Adipocyte (in vitro differentiated cells): ENCODE data around the gene TSHZ3.

ENCODE experiments used
- DNase-seq: peaks from one replicate; pipeline ENCODE4 v3.0.0-alpha.2; 2015; ENCODE audit warnings: low read depth
- H3K27me3 ChIP-seq: replicated peaks from 2 replicates; pipeline ENCODE4 v1.7.0; 2013; ENCODE audit warnings: mild to moderate bottlenecking, low read length, moderate library complexity; ENCODE audit not compliant: control insufficient read depth, insufficient read depth
- H3K36me3 ChIP-seq: 2 replicates; pipeline ENCODE4 v1.7.0; 2013; ENCODE audit warnings: low read length, mild to moderate bottlenecking, moderate library complexity; ENCODE audit not compliant: control insufficient read depth, insufficient read depth, severe bottlenecking
- H3K4me1 ChIP-seq: 2 replicates; pipeline ENCODE4 v1.7.0; 2013; ENCODE audit warnings: mild to moderate bottlenecking, low read length, moderate library complexity; ENCODE audit not compliant: control insufficient read depth, insufficient read depth
- H3K4me3 ChIP-seq: 2 replicates; pipeline ENCODE4 v1.7.0; 2013; ENCODE audit warnings: mild to moderate bottlenecking, low read length, moderate library complexity
- H3K9ac ChIP-seq: 2 replicates; pipeline ENCODE4 v1.7.0; 2013; ENCODE audit warnings: mild to moderate bottlenecking, low read length, moderate library complexity
- H3K9me3 ChIP-seq: 2 replicates; pipeline ENCODE4 v1.7.0; 2013; ENCODE audit warnings: mild to moderate bottlenecking, low read length, moderate library complexity; ENCODE audit not compliant: control insufficient read depth

TSHZ3 gene

GRCh38 chr19:31266731-31267130, 82.5 kb downstream of the TSHZ3 start:
- H3K36me3 ChIP-seq = no peaks in the 10 kb centered on the region
- H3K9ac ChIP-seq = no peak overlapping the region
- H3K27me3 ChIP-seq = no peaks in the 10 kb centered on the region
- no peak overlapping the region for H3K4me3 ChIP-seq
- no peaks in the 10 kb centered on the region for H3K9me3 ChIP-seq
- no peak for DNase-seq
- peaks cover 37% of the 10 kb centered on the region for H3K4me1 ChIP-seq

GRCh38 chr19:31266196-31266595, 83.0 kb downstream of the TSHZ3 start:
- Histone ChIP-seq H3K9ac (no peak overlapping the region), H3K36me3 (no peaks in the 10 kb centered on the region), H3K4me3 (no peak overlapping the region), H3K4me1 (peaks cover 38% of the 10 kb centered on the region), H3K27me3 (no peaks in the 10 kb centered on the region), H3K9me3 (no peaks in the 10 kb centered on the region)
- no peak for DNase-seq

GRCh38 chr19:31264041-31264778, 85.0 kb downstream of the TSHZ3 start:
- Histone ChIP-seq H3K9ac (no peak overlapping the region), H3K27me3 (no peaks in the 10 kb centered on the region), H3K9me3 (no peaks in the 10 kb centered on the region), H3K4me1 (peaks cover 32% of the 10 kb centered on the region), H3K36me3 (no peaks in the 10 kb centered on the region), H3K4me3 (no peak overlapping the region)
- no peak for DNase-seq

- peaks cover 32% of the 10 kb centered on the region for H3K4me1 ChIP-seq
- no peaks in the 10 kb centered on the region for H3K36me3 ChIP-seq
- peak overlapping the region; percentile 67 for H3K4me3 ChIP-seq
- no peaks in the 10 kb centered on the region for H3K9me3 ChIP-seq
- no peaks in the 10 kb centered on the region for H3K27me3 ChIP-seq
- no peak for DNase-seq
- H3K9ac ChIP-seq = peak overlapping the region; percentile 18
Observed at GRCh38 chr19:31263328-31263727, 85.9 kb downstream of the TSHZ3 start.

GRCh38 chr19:31262725-31263191, 86.5 kb downstream of the TSHZ3 start:
- DNase-seq = peak; percentile 31

GRCh38 chr19:31261603-31262212, 87.5 kb downstream of the TSHZ3 start:
- Histone ChIP-seq H3K4me1 (peaks cover 32% of the 10 kb centered on the region), H3K27me3 (no peaks in the 10 kb centered on the region), H3K36me3 (no peaks in the 10 kb centered on the region), H3K9me3 (no peaks in the 10 kb centered on the region), H3K4me3 (peak overlapping the region; percentile 67), H3K9ac (peak overlapping the region; percentile 18)
- DNase-seq = no peak

More at GRCh38 chr19:31262725-31263191, 86.5 kb downstream of the TSHZ3 start:
- Histone ChIP-seq H3K4me1 (peaks cover 32% of the 10 kb centered on the region), H3K9ac (peak overlapping the region; percentile 18), H3K4me3 (peak overlapping the region; percentile 67), H3K9me3 (no peaks in the 10 kb centered on the region), H3K36me3 (no peaks in the 10 kb centered on the region), H3K27me3 (no peaks in the 10 kb centered on the region)

- Histone ChIP-seq H3K9ac (no peak overlapping the region), H3K36me3 (no peaks in the 10 kb centered on the region), H3K4me1 (peaks cover 32% of the 10 kb centered on the region), H3K4me3 (no peak overlapping the region), H3K27me3 (no peaks in the 10 kb centered on the region), H3K9me3 (no peaks in the 10 kb centered on the region)
- DNase-seq = no peak
Observed at GRCh38 chr19:31261019-31261602, 88.1 kb downstream of the TSHZ3 start.

- no peak for DNase-seq
- Histone ChIP-seq H3K36me3 (no peaks in the 10 kb centered on the region), H3K4me3 (no peak overlapping the region), H3K27me3 (no peaks in the 10 kb centered on the region), H3K9ac (no peak overlapping the region), H3K4me1 (peaks cover 32% of the 10 kb centered on the region), H3K9me3 (no peaks in the 10 kb centered on the region)
Observed at GRCh38 chr19:31260171-31260933, 88.9 kb downstream of the TSHZ3 start.

GRCh38 chr19:31258211-31259052, 90.8 kb downstream of the TSHZ3 start:
- Histone ChIP-seq H3K4me3 (no peak overlapping the region), H3K9ac (no peak overlapping the region), H3K27me3 (no peaks in the 10 kb centered on the region), H3K9me3 (no peaks in the 10 kb centered on the region), H3K4me1 (peaks cover 32% of the 10 kb centered on the region), H3K36me3 (no peaks in the 10 kb centered on the region)
- DNase-seq = no peak

- H3K36me3 ChIP-seq = no peaks in the 10 kb centered on the region
- no peak for DNase-seq
- no peak overlapping the region for H3K4me3 ChIP-seq
- H3K4me1 ChIP-seq = peaks cover 24% of the 10 kb centered on the region
- H3K9me3 ChIP-seq = no peaks in the 10 kb centered on the region
- no peaks in the 10 kb centered on the region for H3K27me3 ChIP-seq
- no peak overlapping the region for H3K9ac ChIP-seq
Observed at GRCh38 chr19:31257426-31258130, 91.7 kb downstream of the TSHZ3 start.
